Measurements from ENCODE around the gene ZNF785. TPM values are rescaled to one million over a fixed set of nuclear protein-coding genes. Genes with fewer than 3 reads are reported as not detected.
A peak's percentile ranks its signal among the peaks of the same experiment; 100 is the strongest.

The ZNF785 gene
- total and polyA plus RNA-seq, 2 of the 13 experiments (the other 11 are each of a cell fraction or from before 2014, with no cell fraction given) = 0.01 TPM; not detected in 1

DNA sequence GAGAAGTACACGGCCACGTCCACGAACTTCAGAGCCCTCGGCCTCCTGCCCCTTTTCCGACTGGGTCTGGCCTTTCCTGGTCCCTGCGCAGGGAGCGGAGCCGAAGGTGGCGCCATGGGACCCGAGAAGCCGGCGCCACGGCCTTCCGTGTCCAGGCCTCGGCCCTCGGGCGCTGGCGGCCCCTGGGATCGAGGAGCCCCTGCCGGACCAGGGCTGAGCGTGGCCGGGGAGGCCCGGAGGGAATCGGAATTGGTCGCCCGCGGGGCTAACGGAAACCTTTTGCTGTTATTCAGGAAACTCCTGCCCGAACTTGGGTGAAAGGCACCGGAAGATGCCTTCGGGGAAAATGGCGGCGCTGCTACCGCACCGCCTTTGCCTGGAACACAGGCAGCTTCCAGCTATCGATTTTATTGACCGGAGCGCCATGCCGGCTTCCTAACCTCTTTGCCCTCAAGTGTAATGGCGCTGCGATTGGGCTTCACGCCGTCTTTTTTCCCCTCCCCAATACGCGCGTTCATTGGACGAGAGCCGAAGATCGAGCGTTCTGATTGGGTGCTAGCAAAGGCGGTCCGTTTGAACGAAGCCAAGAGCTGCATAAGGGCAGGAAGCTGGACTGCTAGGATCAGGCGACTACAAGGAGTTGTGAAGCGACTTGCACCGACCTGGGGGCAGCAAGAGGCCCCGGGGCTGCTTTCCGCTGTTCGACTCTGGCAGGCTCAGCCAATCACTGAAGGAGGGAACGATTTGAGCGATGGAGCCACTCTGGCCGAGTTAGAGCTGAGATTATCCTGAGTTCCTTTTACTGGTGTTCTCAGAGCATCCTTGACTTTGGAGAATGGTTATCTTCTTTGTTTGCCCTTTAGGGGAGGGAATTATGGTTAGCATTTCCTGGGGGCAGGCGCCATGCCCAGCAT lies 24.7 kb upstream of the ZNF785 start, which contains the start of gene ZNF689 (continued):
- TF ChIP-seq, protein P1, sequence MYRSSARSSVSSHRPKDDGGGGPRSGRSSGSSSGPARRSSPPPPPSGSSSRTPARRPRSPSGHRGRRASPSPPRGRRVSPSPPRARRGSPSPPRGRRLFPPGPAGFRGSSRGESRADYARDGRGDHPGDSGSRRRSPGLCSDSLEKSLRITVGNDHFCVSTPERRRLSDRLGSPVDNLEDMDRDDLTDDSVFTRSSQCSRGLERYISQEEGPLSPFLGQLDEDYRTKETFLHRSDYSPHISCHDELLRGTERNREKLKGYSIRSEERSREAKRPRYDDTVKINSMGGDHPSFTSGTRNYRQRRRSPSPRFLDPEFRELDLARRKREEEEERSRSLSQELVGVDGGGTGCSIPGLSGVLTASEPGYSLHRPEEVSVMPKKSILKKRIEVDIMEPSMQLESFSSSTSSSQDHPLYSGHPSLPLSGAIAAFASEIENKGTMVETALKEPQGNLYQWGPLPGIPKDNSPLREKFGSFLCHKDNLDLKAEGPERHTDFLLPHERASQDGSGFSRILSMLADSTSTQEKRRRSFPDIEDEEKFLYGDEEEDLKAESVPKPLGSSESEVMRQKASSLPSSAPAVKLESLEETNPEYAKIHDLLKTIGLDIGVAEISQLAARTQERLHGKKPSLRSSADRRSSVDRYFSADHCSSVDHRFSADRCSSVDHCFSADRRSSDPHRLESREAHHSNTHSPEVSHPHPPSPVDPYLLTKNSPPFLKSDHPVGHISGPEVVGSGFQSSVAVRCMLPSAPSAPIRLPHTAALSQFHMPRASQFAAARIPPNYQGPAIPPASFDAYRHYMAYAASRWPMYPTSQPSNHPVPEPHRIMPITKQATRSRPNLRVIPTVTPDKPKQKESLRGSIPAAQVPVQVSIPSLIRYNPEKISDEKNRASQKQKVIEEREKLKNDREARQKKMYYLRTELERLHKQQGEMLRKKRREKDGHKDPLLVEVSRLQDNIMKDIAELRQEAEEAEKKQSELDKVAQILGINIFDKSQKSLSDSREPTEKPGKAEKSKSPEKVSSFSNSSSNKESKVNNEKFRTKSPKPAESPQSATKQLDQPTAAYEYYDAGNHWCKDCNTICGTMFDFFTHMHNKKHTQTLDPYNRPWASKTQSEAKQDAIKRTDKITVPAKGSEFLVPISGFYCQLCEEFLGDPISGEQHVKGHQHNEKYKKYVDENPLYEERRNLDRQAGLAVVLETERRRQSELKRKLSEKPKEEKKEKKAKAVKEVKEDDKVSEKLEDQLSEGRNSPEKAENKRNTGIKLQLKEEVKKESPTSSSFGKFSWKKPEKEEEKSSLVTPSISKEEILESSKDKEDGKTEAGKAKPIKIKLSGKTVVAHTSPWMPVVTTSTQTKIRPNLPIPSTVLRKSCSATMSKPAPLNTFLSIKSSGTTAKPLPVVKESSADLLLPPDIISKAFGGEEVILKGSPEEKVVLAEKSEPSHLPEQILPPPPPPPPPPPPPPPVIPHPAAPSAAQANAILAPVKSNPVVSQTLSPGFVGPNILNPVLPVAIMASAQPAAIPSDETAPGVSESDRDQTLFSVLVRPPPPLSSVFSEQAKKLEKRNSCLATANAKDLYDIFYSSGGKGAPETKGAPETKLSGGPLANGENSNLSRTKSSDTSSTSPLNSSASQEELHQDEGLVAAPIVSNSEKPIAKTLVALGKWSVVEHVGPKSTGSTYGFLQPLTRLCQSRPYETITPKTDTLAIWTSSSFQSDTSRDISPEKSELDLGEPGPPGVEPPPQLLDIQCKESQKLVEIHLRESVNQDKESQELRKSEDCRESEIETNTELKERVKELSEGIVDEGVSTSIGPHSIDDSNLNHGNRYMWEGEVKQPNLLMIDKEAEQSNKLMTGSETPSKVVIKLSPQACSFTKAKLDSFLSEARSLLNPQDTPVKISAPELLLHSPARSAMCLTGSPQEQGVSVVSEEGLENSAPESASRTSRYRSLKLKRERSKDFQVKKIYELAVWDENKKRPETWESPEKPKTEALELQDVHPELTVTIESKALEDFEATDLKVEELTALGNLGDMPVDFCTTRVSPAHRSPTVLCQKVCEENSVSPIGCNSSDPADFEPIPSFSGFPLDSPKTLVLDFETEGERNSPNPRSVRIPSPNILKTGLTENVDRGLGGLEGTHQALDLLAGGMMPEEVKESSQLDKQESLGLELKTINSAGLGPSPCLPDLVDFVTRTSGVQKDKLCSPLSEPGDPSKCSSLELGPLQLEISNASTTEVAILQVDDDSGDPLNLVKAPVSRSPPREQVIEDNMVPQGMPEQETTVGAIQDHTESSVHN (CRISPR knock-in tag; IDR thresholded peaks at IDR 0.05) = no peak
- TF ChIP-seq, protein P2, sequence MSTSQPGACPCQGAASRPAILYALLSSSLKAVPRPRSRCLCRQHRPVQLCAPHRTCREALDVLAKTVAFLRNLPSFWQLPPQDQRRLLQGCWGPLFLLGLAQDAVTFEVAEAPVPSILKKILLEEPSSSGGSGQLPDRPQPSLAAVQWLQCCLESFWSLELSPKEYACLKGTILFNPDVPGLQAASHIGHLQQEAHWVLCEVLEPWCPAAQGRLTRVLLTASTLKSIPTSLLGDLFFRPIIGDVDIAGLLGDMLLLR (CRISPR knock-in tag; IDR thresholded peaks at IDR 0.05) = peak; percentile 87
- peak; percentile 97 for TF ChIP-seq HOXA5 (CRISPR knock-in tag; IDR thresholded peaks at IDR 0.05)
- TF ChIP-seq, protein P3, sequence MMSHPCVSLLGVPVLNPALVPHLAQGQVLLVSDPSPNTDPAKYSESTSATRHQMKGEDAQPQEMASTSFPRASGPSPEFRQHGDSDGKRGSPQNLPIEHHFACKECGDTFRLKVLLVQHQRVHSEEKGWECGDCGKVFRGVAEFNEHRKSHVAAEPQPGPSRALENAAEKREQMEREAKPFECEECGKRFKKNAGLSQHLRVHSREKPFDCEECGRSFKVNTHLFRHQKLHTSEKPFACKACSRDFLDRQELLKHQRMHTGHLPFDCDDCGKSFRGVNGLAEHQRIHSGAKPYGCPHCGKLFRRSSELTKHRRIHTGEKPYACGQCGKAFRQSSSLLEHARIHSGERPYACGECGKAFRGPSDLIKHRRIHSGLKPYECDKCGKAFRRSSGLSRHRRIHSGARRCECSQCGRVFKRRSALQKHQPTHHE (CRISPR knock-in tag; IDR thresholded peaks at IDR 0.05; ENCODE audit: borderline replicate concordance) = peak; percentile 67; the same call in 1 of the 2 replicates
- TF ChIP-seq ZFP36 (IDR thresholded peaks at IDR 0.05; ENCODE audit: borderline replicate concordance, low read depth, low read length, partially characterized antibody) = no peak
- peak; percentile 84; the same call in 1 of the 2 replicates for TF ChIP-seq ZNF510 (CRISPR knock-in tag; IDR thresholded peaks at IDR 0.05; ENCODE audit: low read depth)
- TF ChIP-seq MED1 (CRISPR knock-in tag; IDR thresholded peaks at IDR 0.05) = peak; percentile 85
- TF ChIP-seq NCOA1 (CRISPR knock-in tag; IDR thresholded peaks at IDR 0.05) = no peak
- TF ChIP-seq, protein P4, sequence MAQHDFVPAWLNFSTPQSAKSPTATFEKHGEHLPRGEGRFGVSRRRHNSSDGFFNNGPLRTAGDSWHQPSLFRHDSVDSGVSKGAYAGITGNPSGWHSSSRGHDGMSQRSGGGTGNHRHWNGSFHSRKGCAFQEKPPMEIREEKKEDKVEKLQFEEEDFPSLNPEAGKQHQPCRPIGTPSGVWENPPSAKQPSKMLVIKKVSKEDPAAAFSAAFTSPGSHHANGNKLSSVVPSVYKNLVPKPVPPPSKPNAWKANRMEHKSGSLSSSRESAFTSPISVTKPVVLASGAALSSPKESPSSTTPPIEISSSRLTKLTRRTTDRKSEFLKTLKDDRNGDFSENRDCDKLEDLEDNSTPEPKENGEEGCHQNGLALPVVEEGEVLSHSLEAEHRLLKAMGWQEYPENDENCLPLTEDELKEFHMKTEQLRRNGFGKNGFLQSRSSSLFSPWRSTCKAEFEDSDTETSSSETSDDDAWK (CRISPR knock-in tag; IDR thresholded peaks at IDR 0.05) = no peak
- TF ChIP-seq, protein P5, sequence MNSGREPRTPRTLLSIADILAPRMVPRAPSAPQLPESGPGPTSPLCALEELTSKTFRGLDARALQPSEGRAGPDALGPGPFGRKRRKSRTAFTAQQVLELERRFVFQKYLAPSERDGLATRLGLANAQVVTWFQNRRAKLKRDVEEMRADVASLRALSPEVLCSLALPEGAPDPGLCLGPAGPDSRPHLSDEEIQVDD (CRISPR knock-in tag; IDR thresholded peaks at IDR 0.05; ENCODE audit: borderline replicate concordance) = no peak; the same call in 1 of the 2 replicates
- no peak for TF ChIP-seq TCF12 (IDR thresholded peaks at IDR 0.05)
- peak; percentile 88 for TF ChIP-seq TCF12 (CRISPR knock-in tag; IDR thresholded peaks at IDR 0.05)
- peak; percentile 95 for TF ChIP-seq ATF6 (CRISPR knock-in tag; conservative IDR thresholded peaks at IDR 0.05)
- peak; percentile 73 for TF ChIP-seq RCOR2 (CRISPR knock-in tag; IDR thresholded peaks at IDR 0.05)
